ENCODE results near the gene SERPINB12.

DNA sequence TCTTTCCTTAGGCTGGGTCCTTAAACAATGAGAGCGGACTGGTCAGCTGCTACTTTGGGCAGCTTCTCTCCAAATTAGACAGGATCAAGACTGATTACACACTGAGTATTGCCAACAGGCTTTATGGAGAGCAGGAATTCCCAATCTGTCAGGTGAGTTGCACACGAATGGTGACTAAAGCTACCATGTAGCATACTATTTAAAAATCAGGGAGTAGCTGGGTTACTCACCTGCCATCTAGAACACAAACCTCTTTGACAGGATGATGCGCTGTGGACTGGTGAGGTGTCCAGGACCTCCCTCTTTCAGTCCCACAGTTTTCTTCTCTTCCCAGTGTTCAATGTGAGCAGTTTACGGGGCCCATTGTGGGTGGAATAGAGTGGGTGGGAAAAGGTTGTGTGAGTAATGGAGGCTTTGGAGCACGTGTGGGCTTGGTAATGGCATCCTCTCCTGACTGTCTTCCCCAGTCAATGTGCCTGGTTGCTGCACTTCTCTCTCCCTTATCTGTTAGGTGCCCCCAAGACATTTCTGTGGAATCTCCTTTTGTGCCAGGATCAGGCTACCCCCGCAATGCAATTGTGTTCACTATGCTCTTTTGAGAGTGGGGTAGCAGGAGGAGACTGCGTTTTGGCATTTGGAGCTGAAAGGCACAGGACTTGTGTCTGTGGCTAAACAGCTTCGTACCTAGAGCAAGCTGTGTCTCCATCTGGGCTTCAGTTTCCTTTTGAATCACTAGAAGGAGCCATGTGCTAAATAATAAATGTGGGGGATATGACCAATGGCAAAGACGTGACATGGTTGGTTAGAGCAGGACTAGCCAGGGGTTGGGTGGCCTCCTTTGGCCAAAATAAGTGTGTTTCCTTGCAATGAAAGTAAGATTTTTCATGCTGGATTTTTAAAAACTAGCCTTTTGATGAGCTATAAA is 17.7 kb downstream of the SERPINB12 start:
- TF ChIP-seq POLR2A (IDR thresholded peaks at IDR 0.05) (no peak), EP300 (IDR thresholded peaks at IDR 0.05) (no peak), POLR2AphosphoS5 (IDR thresholded peaks at IDR 0.05) (no peak)
- TF ChIP-seq, protein P1, sequence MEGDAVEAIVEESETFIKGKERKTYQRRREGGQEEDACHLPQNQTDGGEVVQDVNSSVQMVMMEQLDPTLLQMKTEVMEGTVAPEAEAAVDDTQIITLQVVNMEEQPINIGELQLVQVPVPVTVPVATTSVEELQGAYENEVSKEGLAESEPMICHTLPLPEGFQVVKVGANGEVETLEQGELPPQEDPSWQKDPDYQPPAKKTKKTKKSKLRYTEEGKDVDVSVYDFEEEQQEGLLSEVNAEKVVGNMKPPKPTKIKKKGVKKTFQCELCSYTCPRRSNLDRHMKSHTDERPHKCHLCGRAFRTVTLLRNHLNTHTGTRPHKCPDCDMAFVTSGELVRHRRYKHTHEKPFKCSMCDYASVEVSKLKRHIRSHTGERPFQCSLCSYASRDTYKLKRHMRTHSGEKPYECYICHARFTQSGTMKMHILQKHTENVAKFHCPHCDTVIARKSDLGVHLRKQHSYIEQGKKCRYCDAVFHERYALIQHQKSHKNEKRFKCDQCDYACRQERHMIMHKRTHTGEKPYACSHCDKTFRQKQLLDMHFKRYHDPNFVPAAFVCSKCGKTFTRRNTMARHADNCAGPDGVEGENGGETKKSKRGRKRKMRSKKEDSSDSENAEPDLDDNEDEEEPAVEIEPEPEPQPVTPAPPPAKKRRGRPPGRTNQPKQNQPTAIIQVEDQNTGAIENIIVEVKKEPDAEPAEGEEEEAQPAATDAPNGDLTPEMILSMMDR (IDR thresholded peaks at IDR 0.05): no peak

All from stomach (tissue), 4 donors.